HEK293 (cell line): ENCODE measurements around the gene ZNF324.
"Not testable (repeated sequence)": the region's sequence is repeated elsewhere in the genome, so short reads cannot be mapped to it uniquely, and the experiment has no call there.

Source experiments
- CTCF ChIA-PET: fragments of 350-600 bp; formaldehyde crosslinking; extraction: SDS; loops from one replicate; lab custom pipeline; 2021; ENCODE audit warnings: antibody characterized with exemption; lab: Yijun Ruan, JAX
- POLR2A ChIA-PET: fragments of 300-600 bp; formaldehyde crosslinking; extraction: SDS; loops from one replicate; lab custom pipeline; 2020; ENCODE audit warnings: antibody characterized with exemption, inconsistent platforms; lab: Yijun Ruan, JAX
- H3K27ac ChIP-seq: fragments of 200-500 bp; sonication (Bioruptor generic); 2 replicates; pipeline ENCODE4 v1.5.1; 2014; ENCODE audit warnings: low read depth, low read length, control low read depth, inconsistent platforms; ENCODE audit errors: extremely low read depth
- H3K36me3 ChIP-seq, 2 experiments: fragments of 200-500 bp in 1 of 2; sonication (Bioruptor generic) in 1 of 2; 1 replicate in 1 of 2; 2 replicates in 1 of 2; pipeline ENCODE4 v1.5.1; 2014 to 2017; ENCODE audit warnings: inconsistent platforms in 2 of 2, low read length in 2 of 2; ENCODE audit not compliant: control insufficient read depth in 2 of 2, insufficient read depth in 1 of 2
- H3K4me1 ChIP-seq: fragments of 200-500 bp; sonication (Bioruptor generic); 2 replicates; pipeline ENCODE4 v1.5.1; 2014; ENCODE audit warnings: mild to moderate bottlenecking, low read length, inconsistent platforms; ENCODE audit not compliant: control insufficient read depth, insufficient read depth
- H3K4me3 ChIP-seq: 2 replicates; pipeline ENCODE4 v1.5.1; 2011; ENCODE audit warnings: low read depth, mild to moderate bottlenecking, control low read depth, low read length, moderate library complexity
- H3K9me3 ChIP-seq: fragments of 200-500 bp; sonication (Bioruptor generic); 2 replicates; pipeline ENCODE4 v1.5.1; 2014; ENCODE audit warnings: low read depth, low read length, inconsistent platforms; ENCODE audit not compliant: control insufficient read depth, insufficient read depth
- BCL11A ChIP-seq: fragments of 450-650 bp; formaldehyde crosslinking; IDR thresholded peaks from 2 replicates; pipeline ENCODE4 v1.5.1; 2016; ENCODE audit warnings: low read depth, missing biosample characterization, missing genetic modification characterization
- GLIS1 ChIP-seq: fragments of 450-650 bp; formaldehyde crosslinking; IDR thresholded peaks from 2 replicates; pipeline ENCODE4 v1.5.1; 2016; ENCODE audit warnings: missing biosample characterization, missing genetic modification characterization
- IKZF3 ChIP-seq: fragments of 450-650 bp; IDR thresholded peaks from 2 replicates; pipeline ENCODE4 v1.5.0; 2018; ENCODE audit warnings: missing biosample characterization, mild to moderate bottlenecking, missing genetic modification characterization, moderate library complexity
- OSR2 ChIP-seq: fragments of 450-650 bp; formaldehyde crosslinking; IDR thresholded peaks from 2 replicates; pipeline ENCODE4 v1.5.1; 2016; ENCODE audit warnings: missing biosample characterization, missing genetic modification characterization
- SCRT2 ChIP-seq: fragments of 450-650 bp; formaldehyde crosslinking; IDR thresholded peaks from 2 replicates; pipeline ENCODE4 v1.5.1; 2016; ENCODE audit warnings: missing biosample characterization, missing genetic modification characterization
- ZBTB8A ChIP-seq: fragments of 450-650 bp; formaldehyde crosslinking; IDR thresholded peaks from 2 replicates; pipeline ENCODE4 v1.5.1; 2016; ENCODE audit warnings: missing biosample characterization, missing genetic modification characterization
- ZNF114 ChIP-seq: fragments of 450-650 bp; formaldehyde crosslinking; IDR thresholded peaks from 2 replicates; pipeline ENCODE4 v1.5.0; 2017; ENCODE audit warnings: missing biosample characterization, missing genetic modification characterization
- ZNF146 ChIP-seq: fragments of 450-650 bp; formaldehyde crosslinking; IDR thresholded peaks from 2 replicates; pipeline ENCODE4 v1.5.1; 2016; ENCODE audit warnings: missing biosample characterization, missing genetic modification characterization
- ZNF157 ChIP-seq: fragments of 450-650 bp; formaldehyde crosslinking; IDR thresholded peaks from 2 replicates; pipeline ENCODE4 v1.5.1; 2016; ENCODE audit warnings: missing biosample characterization, missing genetic modification characterization
- ZNF221 ChIP-seq: fragments of 450-650 bp; formaldehyde crosslinking; IDR thresholded peaks from 2 replicates; pipeline ENCODE4 v1.5.1; 2017; ENCODE audit warnings: missing biosample characterization, missing genetic modification characterization, borderline replicate concordance
- ZNF223 ChIP-seq: fragments of 450-650 bp; formaldehyde crosslinking; IDR thresholded peaks from 2 replicates; pipeline ENCODE4 v1.5.1; 2016; ENCODE audit warnings: missing biosample characterization, missing genetic modification characterization
- ZNF362 ChIP-seq: fragments of 450-650 bp; formaldehyde crosslinking; IDR thresholded peaks from 2 replicates; pipeline ENCODE4 v1.5.1; 2016; ENCODE audit warnings: missing biosample characterization, missing genetic modification characterization
- ZNF398 ChIP-seq: fragments of 450-650 bp; formaldehyde crosslinking; IDR thresholded peaks from 2 replicates; pipeline ENCODE4 v1.5.1; 2017; ENCODE audit warnings: missing biosample characterization, missing genetic modification characterization
- ZNF416 ChIP-seq: fragments of 450-650 bp; formaldehyde crosslinking; IDR thresholded peaks from 2 replicates; pipeline ENCODE4 v1.5.1; 2016; ENCODE audit warnings: missing biosample characterization, missing genetic modification characterization
- ZNF501 ChIP-seq: fragments of 450-650 bp; formaldehyde crosslinking; IDR thresholded peaks from 2 replicates; pipeline ENCODE4 v1.5.1; 2016; ENCODE audit warnings: missing biosample characterization, missing genetic modification characterization
- ZNF521 ChIP-seq: fragments of 450-650 bp; formaldehyde crosslinking; IDR thresholded peaks from 2 replicates; pipeline ENCODE4 v1.5.1; 2017; ENCODE audit warnings: missing biosample characterization, mild to moderate bottlenecking, missing genetic modification characterization
- ZNF626 ChIP-seq: fragments of 450-650 bp; sonication (Bioruptor Pico); formaldehyde crosslinking; IDR thresholded peaks from 2 replicates; pipeline ENCODE4 v1.5.1; 2018; ENCODE audit warnings: missing biosample characterization, missing genetic modification characterization, inconsistent platforms
- ZNF645 ChIP-seq: fragments of 450-650 bp; formaldehyde crosslinking; IDR thresholded peaks from 2 replicates; pipeline ENCODE4; 2016; ENCODE audit warnings: missing biosample characterization, missing genetic modification characterization
- ZNF660 ChIP-seq: fragments of 450-650 bp; IDR thresholded peaks from 2 replicates; pipeline ENCODE4 v1.5.1; 2018; ENCODE audit warnings: missing biosample characterization, mild to moderate bottlenecking, missing genetic modification characterization
- ZNF670 ChIP-seq: fragments of 450-650 bp; formaldehyde crosslinking; IDR thresholded peaks from 2 replicates; pipeline ENCODE4 v1.5.1; 2016; ENCODE audit warnings: missing biosample characterization, missing genetic modification characterization, low read depth
- ZNF701 ChIP-seq: fragments of 450-650 bp; formaldehyde crosslinking; IDR thresholded peaks from 2 replicates; pipeline ENCODE4 v1.5.1; 2016; ENCODE audit warnings: missing biosample characterization, missing genetic modification characterization
- ZNF830 ChIP-seq: fragments of 450-650 bp; IDR thresholded peaks from 2 replicates; pipeline ENCODE4 v1.5.0; 2018; ENCODE audit warnings: missing biosample characterization, missing genetic modification characterization, low read depth, mild to moderate bottlenecking, moderate library complexity
- ZSCAN23 ChIP-seq: fragments of 450-650 bp; formaldehyde crosslinking; IDR thresholded peaks from 2 replicates; pipeline ENCODE4 v1.5.1; 2016; ENCODE audit warnings: missing biosample characterization, missing genetic modification characterization

ZNF324 gene

GRCh38 chr19:58483776-58484175, 16.9 kb downstream of the ZNF324 start:
- ChIA-PET POLR2A (interaction anchor here (0.7 to 1.0 kb wide), 3 partner anchors 14 to 121 kb away, joined by 4 to 5 read pairs (median 4); partner anchors contain the start of gene ZNF497), CTCF (no interaction called here)
- H3K4me3 ChIP-seq = no peak overlapping the region
- no peaks in the 10 kb centered on the region for H3K9me3 ChIP-seq
- no peaks in the 10 kb centered on the region for H3K4me1 ChIP-seq
- peaks cover 0 to 29% of the 10 kb centered on the region in 2 experiments; a peak in 2 of 3 replicates for H3K36me3 ChIP-seq
- no peak overlapping the region for H3K27ac ChIP-seq
- no peak for TF ChIP-seq ZSCAN23 (tag by site-specific recombination)
- no peak for TF ChIP-seq ZNF416 (tag by site-specific recombination)
- no peak for TF ChIP-seq ZNF701
- no peak for TF ChIP-seq ZNF501 (tag by site-specific recombination)
- TF ChIP-seq ZNF660 (tag by site-specific recombination) = no peak
- no peak for TF ChIP-seq ZNF670 (tag by site-specific recombination)
- TF ChIP-seq ZNF645 (tag by site-specific recombination) = no peak
- TF ChIP-seq ZNF398 = no peak
- no peak for TF ChIP-seq ZNF830
- TF ChIP-seq SCRT2 (tag by site-specific recombination) = no peak
- TF ChIP-seq ZNF626 (tag by site-specific recombination) = no peak
- no peak for TF ChIP-seq ZNF146 (tag by site-specific recombination)
- no peak for TF ChIP-seq ZNF521 (tag by site-specific recombination)
- TF ChIP-seq ZNF223 (tag by site-specific recombination) = no peak
- no peak for TF ChIP-seq GLIS1 (tag by site-specific recombination)
- TF ChIP-seq ZNF221 = no peak
- TF ChIP-seq IKZF3 (tag by site-specific recombination) = no peak
- TF ChIP-seq ZBTB8A = no peak
- no peak for TF ChIP-seq ZNF114 (tag by site-specific recombination)

- CTCF ChIA-PET = interaction anchor here (0.6 kb wide), 1 partner anchor 15 kb away, joined by 3 read pairs; no protein-coding TSS in a partner anchor
- H3K9me3 ChIP-seq, H3K4me1 ChIP-seq, H3K27ac ChIP-seq, H3K4me3 ChIP-seq: not testable (repeated sequence)
- POLR2A ChIA-PET = interaction anchor here (0.7 to 1.0 kb wide), 3 partner anchors 9 to 122 kb away, joined by 4 read pairs; partner anchors contain the start of genes ZNF446 and ZNF497
- H3K36me3 ChIP-seq = peaks cover 0 to 23% of the 10 kb centered on the region in 2 experiments; a peak in 2 of 3 replicates
- TF ChIP-seq ZNF362 (tag by site-specific recombination) = peak; percentile 76
Observed at GRCh38 chr19:58484349-58484748, 17.5 kb downstream of the ZNF324 start.

GRCh38 chr19:58491393-58491792, 24.5 kb downstream of the ZNF324 start:
- ChIA-PET POLR2A (no interaction called here), CTCF (no interaction called here)
- Histone ChIP-seq H3K27ac (no peak overlapping the region), H3K4me1 (no peaks in the 10 kb centered on the region), H3K36me3 (no peaks in the 10 kb centered on the region; a peak in 1 of 3 replicates), H3K9me3 (no peaks in the 10 kb centered on the region; the same call in 1 of the 2 replicates), H3K4me3 (no peak overlapping the region)
- TF ChIP-seq ZNF157 (peak; percentile 90), ZNF398 (no peak), OSR2 (tag by site-specific recombination) (no peak), BCL11A (tag by site-specific recombination) (no peak)
- TF ChIP-seq, all 188 proteins: peak for 1
